A549 treated with GW870086 at 1 μM for 4 hours (cell line): ENCODE data around the gene MAGEF1. TPM values are rescaled to one million over a fixed set of nuclear protein-coding genes. Genes with fewer than 3 reads are reported as not detected.

ENCODE experiments used
- total RNA-seq: library from RNA; stranded (reverse); fragments of 200-300 nt; extraction: Qiagen RNA extraction; gene quantifications from 5 replicates; pipeline ENCODE4 v1.2.3, GENCODE V29; 2022; ENCODE audit warnings: low read depth

MAGEF1 gene, protein sequence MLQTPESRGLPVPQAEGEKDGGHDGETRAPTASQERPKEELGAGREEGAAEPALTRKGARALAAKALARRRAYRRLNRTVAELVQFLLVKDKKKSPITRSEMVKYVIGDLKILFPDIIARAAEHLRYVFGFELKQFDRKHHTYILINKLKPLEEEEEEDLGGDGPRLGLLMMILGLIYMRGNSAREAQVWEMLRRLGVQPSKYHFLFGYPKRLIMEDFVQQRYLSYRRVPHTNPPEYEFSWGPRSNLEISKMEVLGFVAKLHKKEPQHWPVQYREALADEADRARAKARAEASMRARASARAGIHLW
- 24.8 to 29.4 TPM (median 29.1 TPM) in 5 replicates for total RNA-seq

GRCh38 chr3:184711493-184712247 is at the start of gene MAGEF1:
Gene MAGEF1 (minus strand): TSS chr3:184712064. CDS start chr3:184711821, 243 bp downstream.

Other genes starting within 250 kb of the MAGEF1 start
- gene EPHB3, start 150.3 kb downstream of the MAGEF1 start, total RNA-seq = 0.08 to 0.77 TPM (median 0.32 TPM) in 5 replicates
- 5.9 to 8.5 TPM (median 8.0 TPM) in 5 replicates for gene VPS8, start 100.1 kb upstream of the MAGEF1 start, total RNA-seq